Colonic mucosa (tissue), 4 donors: ENCODE results near the gene VHLL. TPM values are rescaled to one million over a fixed set of nuclear protein-coding genes. Genes with fewer than 3 reads are reported as not detected.

ENCODE experiments used
- DNase-seq: peaks from one replicate; pipeline ENCODE4 v3.0.0-alpha.2; 2020
- H3K27ac ChIP-seq: fragments of 200-600 bp; one replicate; pipeline ENCODE4 v1.8.0; 2021
- H3K27me3 ChIP-seq: fragments of 200-600 bp; one replicate; pipeline ENCODE4 v1.8.0; 2021
- H3K36me3 ChIP-seq: fragments of 200-600 bp; one replicate; pipeline ENCODE4 v1.8.0; 2021
- H3K4me1 ChIP-seq: fragments of 200-600 bp; one replicate; pipeline ENCODE4 v1.8.0; 2021; ENCODE audit warnings: mild to moderate bottlenecking
- H3K4me3 ChIP-seq: fragments of 200-600 bp; one replicate; pipeline ENCODE4 v1.8.0; 2021
- H3K9ac ChIP-seq, 2 donors: one replicate each; pipeline ENCODE4 v1.7.0; 2013; ENCODE audit warnings: control low read depth in 2 of 2, low read depth in 2 of 2, low read length in 2 of 2
- H3K9me3 ChIP-seq: fragments of 200-600 bp; one replicate; pipeline ENCODE4 v1.8.0; 2021
- intact Hi-C: fragments of 100-400 bp; cut with DNase I; formaldehyde crosslinking; loops from one replicate; pipeline ENCODE4 v1.14.1; 2022
- total RNA-seq, 2 donors: library from RNA; stranded (reverse); fragmentation: NEBNext Ultra II Directional in 1 of 2; extraction: Animal tissue kit (Norgen Biotek cat#: 25700) in 1 of 2; gene quantifications; one replicate each; pipeline ENCODE4 v1.2.1, GENCODE V29; 2021
- TF ChIP-seq, protein P1 (sequence below): fragments of 200-600 bp; IDR thresholded peaks from one replicate; pipeline ENCODE4 v1.8.0; 2022; ENCODE audit warnings: antibody characterized with exemption, mild to moderate bottlenecking
- donor health status: healthy.
- donor health status: DM: no; HTN: no; CAD: no.
- donor health status: DM: no; HTN: no; CAD: no.

Gene VHLL
- total RNA-seq, 2 donors from 2014 or later, result not detected

DNA sequence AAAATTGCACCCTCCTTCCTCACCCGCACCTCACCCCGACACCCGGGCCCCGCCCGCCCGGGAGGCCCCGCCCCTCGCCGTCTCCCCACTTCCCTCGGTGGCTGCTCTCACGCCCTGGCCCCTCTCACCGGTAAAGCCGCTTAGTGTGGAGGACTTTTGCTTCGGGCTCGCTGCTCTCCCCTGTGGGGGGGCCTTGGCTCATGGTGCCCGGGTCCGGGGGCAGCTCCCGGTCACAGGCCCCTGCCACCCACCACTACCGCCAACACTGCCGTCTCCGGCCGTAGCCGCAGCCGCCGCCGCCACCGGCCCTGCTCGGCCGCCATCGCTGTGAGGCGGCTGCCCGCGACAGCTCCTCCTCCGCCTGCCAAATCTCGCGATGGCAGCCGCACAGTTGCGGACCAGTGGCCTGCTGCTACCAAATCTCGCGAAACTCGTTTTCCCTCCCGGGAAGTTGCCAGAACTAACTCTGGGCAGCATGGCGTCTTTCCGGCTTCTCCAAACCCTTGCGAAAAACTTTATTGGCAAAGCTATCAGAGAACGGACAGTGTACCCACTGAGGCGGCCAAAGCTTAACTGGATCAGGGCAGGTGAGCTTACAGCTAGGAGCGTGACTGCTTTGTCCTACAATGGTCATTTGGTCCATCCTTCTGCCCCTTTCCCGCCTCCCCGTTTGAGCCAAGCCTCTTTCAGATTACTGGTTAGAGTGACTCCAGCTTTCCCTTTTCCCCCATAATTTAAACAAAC, 16.5 kb downstream of the VHLL start, which contains the start of gene SMG5:
TSS of gene SMG5 (minus strand) at position 347 of the 744 bp plus-strand sequence. CDS start at position 202, 145 bp downstream.
- H3K4me3 ChIP-seq, result peak within 1 kb of the TSS; percentile 86
- H3K27ac ChIP-seq, result peak within 1 kb of the TSS; percentile 91
- no peaks in the 10 kb centered on the region for H3K27me3 ChIP-seq
- H3K36me3 ChIP-seq, result peaks cover 2% of the 10 kb centered on the region
- H3K9me3 ChIP-seq, result no peaks in the 10 kb centered on the region
- peaks cover 14% of the 10 kb centered on the region for H3K4me1 ChIP-seq
- peak within 1 kb of the TSS; percentile 77 to 92 for H3K9ac ChIP-seq
- intact Hi-C loops, result no loop called here
- TF ChIP-seq, protein P1, sequence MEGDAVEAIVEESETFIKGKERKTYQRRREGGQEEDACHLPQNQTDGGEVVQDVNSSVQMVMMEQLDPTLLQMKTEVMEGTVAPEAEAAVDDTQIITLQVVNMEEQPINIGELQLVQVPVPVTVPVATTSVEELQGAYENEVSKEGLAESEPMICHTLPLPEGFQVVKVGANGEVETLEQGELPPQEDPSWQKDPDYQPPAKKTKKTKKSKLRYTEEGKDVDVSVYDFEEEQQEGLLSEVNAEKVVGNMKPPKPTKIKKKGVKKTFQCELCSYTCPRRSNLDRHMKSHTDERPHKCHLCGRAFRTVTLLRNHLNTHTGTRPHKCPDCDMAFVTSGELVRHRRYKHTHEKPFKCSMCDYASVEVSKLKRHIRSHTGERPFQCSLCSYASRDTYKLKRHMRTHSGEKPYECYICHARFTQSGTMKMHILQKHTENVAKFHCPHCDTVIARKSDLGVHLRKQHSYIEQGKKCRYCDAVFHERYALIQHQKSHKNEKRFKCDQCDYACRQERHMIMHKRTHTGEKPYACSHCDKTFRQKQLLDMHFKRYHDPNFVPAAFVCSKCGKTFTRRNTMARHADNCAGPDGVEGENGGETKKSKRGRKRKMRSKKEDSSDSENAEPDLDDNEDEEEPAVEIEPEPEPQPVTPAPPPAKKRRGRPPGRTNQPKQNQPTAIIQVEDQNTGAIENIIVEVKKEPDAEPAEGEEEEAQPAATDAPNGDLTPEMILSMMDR, result no peak
- peak; percentile 97 for DNase-seq

DNA sequence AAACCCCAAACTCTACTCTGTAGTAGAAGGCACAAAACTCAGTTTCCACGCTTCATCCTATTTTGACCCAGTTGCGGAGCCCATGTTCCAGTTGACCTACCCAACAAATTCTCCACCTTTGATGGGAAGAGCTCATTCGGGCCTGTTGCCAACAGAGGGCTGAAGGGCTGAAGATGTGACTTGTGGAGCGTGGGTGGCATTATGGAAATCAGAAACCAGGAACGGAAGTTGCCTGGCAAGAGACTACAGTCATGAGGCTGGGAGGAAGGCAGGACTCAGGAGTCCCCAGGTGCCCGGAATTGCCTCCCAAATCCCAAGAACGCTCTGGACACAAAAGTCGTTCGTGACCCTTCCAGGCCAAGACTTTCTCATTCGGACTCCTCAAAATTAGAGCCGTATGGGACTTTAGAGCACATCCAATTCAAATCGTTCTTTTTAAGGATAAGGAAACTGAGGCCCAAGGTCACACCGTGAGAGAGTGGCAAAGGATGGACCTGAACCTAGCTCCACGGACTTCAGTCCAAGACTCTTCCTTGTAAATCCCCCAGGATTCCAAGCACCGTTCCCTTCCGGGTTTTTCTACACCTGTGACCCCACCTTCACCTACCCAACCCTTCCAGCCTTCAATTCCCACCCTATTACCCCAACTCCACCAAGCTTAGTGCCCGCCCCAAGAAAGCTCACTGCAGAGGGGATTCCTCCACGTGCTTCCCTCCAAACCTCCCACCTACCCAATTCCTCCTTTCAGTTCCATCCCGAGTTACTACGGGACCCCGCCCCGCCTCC, 17.2 kb downstream of the VHLL start:
- Histone ChIP-seq H3K36me3 (peaks cover 6% of the 10 kb centered on the region), H3K9ac (peak overlapping the region; percentile 77 to 92), H3K4me3 (peak overlapping the region; percentile 86), H3K27ac (peak overlapping the region; percentile 91), H3K9me3 (no peaks in the 10 kb centered on the region), H3K27me3 (no peaks in the 10 kb centered on the region), H3K4me1 (peaks cover 14% of the 10 kb centered on the region)
- intact Hi-C loops, result no loop called here
- DNase-seq, result peak; percentile 78
- TF ChIP-seq, protein P1, result no peak

- TF ChIP-seq, protein P1, result no peak
- DNase-seq, result no peak
- intact Hi-C loops, result no loop called here
- peaks cover 14% of the 10 kb centered on the region for H3K4me1 ChIP-seq
- H3K27ac ChIP-seq, result no peak overlapping the region
- H3K36me3 ChIP-seq, result peaks cover 12% of the 10 kb centered on the region
- H3K9ac ChIP-seq, result peak overlapping the region; percentile 77 to 92
- peak overlapping the region; percentile 86 for H3K4me3 ChIP-seq
- no peaks in the 10 kb centered on the region for H3K27me3 ChIP-seq
- H3K9me3 ChIP-seq, result no peaks in the 10 kb centered on the region
Measured at GRCh38 chr1:156281281-156281680, 17.8 kb downstream of the VHLL start.

DNA sequence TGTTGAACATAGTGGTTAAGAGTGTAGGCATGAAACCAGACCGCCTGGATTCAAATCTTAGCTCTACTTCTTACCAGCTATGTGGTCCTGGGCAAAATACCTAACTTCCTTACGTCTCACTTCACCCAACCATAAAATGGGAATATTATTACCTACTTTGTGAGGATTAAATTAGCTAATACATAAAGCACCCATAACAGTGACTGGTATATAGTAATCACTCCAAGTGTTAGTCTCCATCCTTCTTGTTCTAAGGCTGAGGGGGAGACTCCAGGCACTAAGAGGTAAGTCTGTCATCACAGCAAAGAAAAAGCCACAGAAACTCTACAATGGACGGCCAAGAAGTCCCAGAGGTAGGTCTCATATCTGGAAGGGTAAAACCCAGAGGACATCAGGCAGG, 19.3 kb downstream of the VHLL start:
- Histone ChIP-seq H3K4me1 (peaks cover 14% of the 10 kb centered on the region), H3K9ac (no peak overlapping the region), H3K27ac (no peak overlapping the region), H3K4me3 (no peak overlapping the region), H3K9me3 (no peaks in the 10 kb centered on the region), H3K36me3 (peaks cover 17% of the 10 kb centered on the region), H3K27me3 (no peaks in the 10 kb centered on the region)
- DNase-seq, result no peak
- TF ChIP-seq, protein P1, result no peak
- intact Hi-C loops, result no loop called here

GRCh38 chr1:156276966-156277381, 22.1 kb downstream of the VHLL start:
- intact Hi-C loops, result no loop called here
- Histone ChIP-seq H3K27me3 (no peaks in the 10 kb centered on the region), H3K27ac (no peak overlapping the region), H3K4me1 (peaks cover 14% of the 10 kb centered on the region), H3K9ac (no peak overlapping the region), H3K4me3 (no peak overlapping the region), H3K36me3 (peaks cover 31% of the 10 kb centered on the region), H3K9me3 (no peaks in the 10 kb centered on the region)
- TF ChIP-seq, protein P1, result no peak
- DNase-seq, result no peak
